Femur (tissue), 1 donor: ENCODE results near the gene LCN1.
"Not testable (repeated sequence)": the region's sequence is repeated elsewhere in the genome, so short reads cannot be mapped to it uniquely, and the experiment has no call there.

Experiments used
- DNase-seq: peaks from one replicate; pipeline ENCODE4 v3.0.0-alpha.2; 2017

Gene LCN1

GRCh38 chr9:135505406-135506187 lies 15.6 kb upstream of the LCN1 start:
- DNase-seq, result peak; percentile 11

GRCh38 chr9:135506327-135507103 lies 14.7 kb upstream of the LCN1 start:
- DNase-seq, result peak; percentile 14

GRCh38 chr9:135507104-135508035 lies 13.9 kb upstream of the LCN1 start:
- peak; percentile 6 for DNase-seq

- peak; percentile 13 for DNase-seq
Measured at GRCh38 chr9:135508211-135508820, 12.9 kb upstream of the LCN1 start.

- no peak for DNase-seq
Measured at GRCh38 chr9:135509458-135509857, 11.8 kb upstream of the LCN1 start.

GRCh38 chr9:135512241-135512603 lies 9.0 kb upstream of the LCN1 start:
- no peak for DNase-seq

- no peak for DNase-seq
Measured at GRCh38 chr9:135512904-135513303, 8.3 kb upstream of the LCN1 start.

- DNase-seq, result no peak
Measured at GRCh38 chr9:135513351-135513846, 7.8 kb upstream of the LCN1 start.

- DNase-seq, result not testable (repeated sequence)
Measured at GRCh38 chr9:135513906-135514305, 7.3 kb upstream of the LCN1 start.

GRCh38 chr9:135514342-135515082 lies 6.7 kb upstream of the LCN1 start:
- no peak for DNase-seq

- DNase-seq, result no peak
Measured at GRCh38 chr9:135515083-135515951, 5.9 kb upstream of the LCN1 start.

- no peak for DNase-seq
Measured at GRCh38 chr9:135516132-135516860, 4.9 kb upstream of the LCN1 start.

GRCh38 chr9:135517407-135517822 lies 3.8 kb upstream of the LCN1 start:
- DNase-seq, result no peak

- DNase-seq, result no peak
Measured at GRCh38 chr9:135519179-135519971, 1.9 kb upstream of the LCN1 start.

- peak; percentile 10 for DNase-seq
Measured at GRCh38 chr9:135521608-135522095, 412 bp downstream of the LCN1 start.

- no peak for DNase-seq
Measured at GRCh38 chr9:135522137-135522877, 1.1 kb downstream of the LCN1 start.

GRCh38 chr9:135522931-135523330 lies 1.7 kb downstream of the LCN1 start:
- DNase-seq, result peak; percentile 10

- no peak for DNase-seq
Measured at GRCh38 chr9:135523521-135524129, 2.4 kb downstream of the LCN1 start.
